Endothelial cell (in vitro differentiated cells): ENCODE results near the gene GRID1. TPM values are rescaled to one million over a fixed set of nuclear protein-coding genes. Genes with fewer than 3 reads are reported as not detected.
A peak's percentile ranks its signal among the peaks of the same experiment; 100 is the strongest.

Source experiments
- DNase-seq: peaks from one replicate; pipeline ENCODE4 v3.0.0; 2021; ENCODE audit warnings: low spot score
- H3K27ac Mint-ChIP-seq: one replicate; pipeline ENCODE4 v1.8.0; 2021; ENCODE audit warnings: mixed read lengths, inconsistent platforms; ENCODE audit not compliant: unreplicated experiment
- H3K27me3 Mint-ChIP-seq: one replicate; pipeline ENCODE4 v1.8.0; 2021; ENCODE audit warnings: mild to moderate bottlenecking, moderate library complexity, mixed read lengths, inconsistent platforms; ENCODE audit not compliant: unreplicated experiment
- H3K36me3 Mint-ChIP-seq: one replicate; pipeline ENCODE4 v1.8.0; 2021; ENCODE audit warnings: mild to moderate bottlenecking, low read depth, mixed read lengths, inconsistent platforms; ENCODE audit not compliant: unreplicated experiment
- H3K4me1 Mint-ChIP-seq: one replicate; pipeline ENCODE4 v1.8.0; 2021; ENCODE audit warnings: mild to moderate bottlenecking, mixed read lengths, inconsistent platforms; ENCODE audit not compliant: unreplicated experiment
- H3K4me3 Mint-ChIP-seq: one replicate; pipeline ENCODE4 v1.8.0; 2021; ENCODE audit warnings: mild to moderate bottlenecking, mixed read lengths, inconsistent platforms; ENCODE audit not compliant: unreplicated experiment
- H3K9me3 Mint-ChIP-seq: one replicate; pipeline ENCODE4 v1.8.0; 2021; ENCODE audit warnings: mixed read lengths, inconsistent platforms; ENCODE audit not compliant: unreplicated experiment
- total RNA-seq: library from RNA; stranded (reverse); fragmentation: NEBNext Ultra II Directional; extraction: Animal tissue kit (Norgen Biotek cat#: 25700); gene quantifications from one replicate; pipeline ENCODE4 v1.2.1, GENCODE V29; 2021; ENCODE audit not compliant: unreplicated experiment
- TF ChIP-seq, protein P1 (sequence below): fragments of 200-600 bp; sonication (generic); IDR thresholded peaks from one replicate; pipeline ENCODE4 v1.5.0; 2021; ENCODE audit warnings: antibody characterized with exemption; ENCODE audit not compliant: unreplicated experiment

The GRID1 gene
- total RNA-seq, 1 donor from 2014 or later, result 0.26 TPM

DNA sequence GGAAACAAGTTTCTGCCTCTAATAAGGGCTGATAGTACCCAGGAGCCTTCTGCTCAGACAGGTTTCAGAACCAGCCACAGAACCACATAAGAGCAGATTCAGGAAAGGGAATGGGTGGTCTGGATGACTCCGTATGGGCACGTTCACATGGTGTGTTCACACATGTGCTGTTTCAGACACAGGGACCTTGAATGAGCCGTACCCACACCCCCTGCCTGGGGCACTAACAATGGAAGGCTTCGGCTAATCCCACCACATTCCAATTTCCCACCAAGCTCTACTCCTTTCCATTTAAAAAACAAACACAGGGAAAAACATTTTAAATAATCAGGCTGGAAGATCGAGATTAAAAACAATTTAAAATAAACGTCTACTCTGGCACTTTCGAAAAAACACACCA lies 217.3 kb downstream of the GRID1 start:
- Mint-ChIP-seq H3K27me3 (peaks cover 11% of the 10 kb centered on the region), H3K36me3 (peaks cover 4% of the 10 kb centered on the region), H3K4me3 (no peak overlapping the region), H3K4me1 (peaks cover 46% of the 10 kb centered on the region), H3K27ac (no peak overlapping the region), H3K9me3 (no peaks in the 10 kb centered on the region)
- DNase-seq, result no peak
- TF ChIP-seq, protein P1, sequence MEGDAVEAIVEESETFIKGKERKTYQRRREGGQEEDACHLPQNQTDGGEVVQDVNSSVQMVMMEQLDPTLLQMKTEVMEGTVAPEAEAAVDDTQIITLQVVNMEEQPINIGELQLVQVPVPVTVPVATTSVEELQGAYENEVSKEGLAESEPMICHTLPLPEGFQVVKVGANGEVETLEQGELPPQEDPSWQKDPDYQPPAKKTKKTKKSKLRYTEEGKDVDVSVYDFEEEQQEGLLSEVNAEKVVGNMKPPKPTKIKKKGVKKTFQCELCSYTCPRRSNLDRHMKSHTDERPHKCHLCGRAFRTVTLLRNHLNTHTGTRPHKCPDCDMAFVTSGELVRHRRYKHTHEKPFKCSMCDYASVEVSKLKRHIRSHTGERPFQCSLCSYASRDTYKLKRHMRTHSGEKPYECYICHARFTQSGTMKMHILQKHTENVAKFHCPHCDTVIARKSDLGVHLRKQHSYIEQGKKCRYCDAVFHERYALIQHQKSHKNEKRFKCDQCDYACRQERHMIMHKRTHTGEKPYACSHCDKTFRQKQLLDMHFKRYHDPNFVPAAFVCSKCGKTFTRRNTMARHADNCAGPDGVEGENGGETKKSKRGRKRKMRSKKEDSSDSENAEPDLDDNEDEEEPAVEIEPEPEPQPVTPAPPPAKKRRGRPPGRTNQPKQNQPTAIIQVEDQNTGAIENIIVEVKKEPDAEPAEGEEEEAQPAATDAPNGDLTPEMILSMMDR, result no peak

DNA sequence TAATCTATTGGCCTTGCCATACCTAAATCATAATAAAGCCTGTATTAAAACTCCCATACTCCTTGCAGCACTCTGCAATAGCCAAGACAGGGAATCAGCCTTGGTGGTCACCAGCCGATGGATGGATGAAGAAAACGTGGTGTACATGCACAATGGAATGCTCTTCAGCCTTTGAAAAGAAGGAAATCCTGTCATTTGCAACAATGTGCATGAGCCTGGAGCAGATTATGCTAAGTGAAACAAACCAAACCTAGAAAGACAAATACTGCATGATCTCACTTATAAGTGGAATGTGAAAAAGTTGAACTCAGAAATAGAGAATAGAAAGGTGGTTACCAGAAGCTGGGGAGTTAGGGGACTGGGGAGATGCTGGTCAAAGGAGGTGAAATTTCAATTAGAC lies 218.5 kb downstream of the GRID1 start:
- H3K36me3 Mint-ChIP-seq, result peaks cover 4% of the 10 kb centered on the region
- H3K4me3 Mint-ChIP-seq, result no peak overlapping the region
- H3K4me1 Mint-ChIP-seq, result peaks cover 46% of the 10 kb centered on the region
- TF ChIP-seq, protein P1, result no peak
- peaks cover 13% of the 10 kb centered on the region for H3K27me3 Mint-ChIP-seq
- H3K9me3 Mint-ChIP-seq, result no peaks in the 10 kb centered on the region
- H3K27ac Mint-ChIP-seq, result peak overlapping the region; percentile 70
- no peak for DNase-seq

DNA sequence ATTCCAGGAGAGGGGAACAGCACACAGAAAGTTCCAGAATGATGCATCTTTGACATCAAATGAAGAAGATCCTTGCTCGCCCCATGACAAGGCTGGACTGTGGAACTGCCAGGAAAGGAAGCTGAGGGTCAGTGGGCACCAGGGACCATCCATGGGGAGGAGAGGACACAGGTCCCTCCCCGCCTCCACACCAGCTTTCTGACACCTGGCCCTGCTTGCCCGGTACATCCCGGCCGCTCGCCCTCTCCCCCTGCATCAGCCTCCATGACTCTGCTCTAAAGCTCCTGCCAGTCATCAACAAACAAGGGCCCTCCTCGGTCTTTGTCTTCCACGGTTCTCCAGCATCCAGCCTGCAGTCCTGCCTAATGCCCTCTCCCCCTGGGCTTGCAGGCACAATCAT lies 222.3 kb downstream of the GRID1 start:
- TF ChIP-seq, protein P1, result no peak
- Mint-ChIP-seq H3K9me3 (no peaks in the 10 kb centered on the region), H3K36me3 (peaks cover 4% of the 10 kb centered on the region), H3K27ac (no peak overlapping the region), H3K4me1 (peaks cover 30% of the 10 kb centered on the region), H3K4me3 (no peak overlapping the region), H3K27me3 (peaks cover 15% of the 10 kb centered on the region)
- DNase-seq, result no peak

DNA sequence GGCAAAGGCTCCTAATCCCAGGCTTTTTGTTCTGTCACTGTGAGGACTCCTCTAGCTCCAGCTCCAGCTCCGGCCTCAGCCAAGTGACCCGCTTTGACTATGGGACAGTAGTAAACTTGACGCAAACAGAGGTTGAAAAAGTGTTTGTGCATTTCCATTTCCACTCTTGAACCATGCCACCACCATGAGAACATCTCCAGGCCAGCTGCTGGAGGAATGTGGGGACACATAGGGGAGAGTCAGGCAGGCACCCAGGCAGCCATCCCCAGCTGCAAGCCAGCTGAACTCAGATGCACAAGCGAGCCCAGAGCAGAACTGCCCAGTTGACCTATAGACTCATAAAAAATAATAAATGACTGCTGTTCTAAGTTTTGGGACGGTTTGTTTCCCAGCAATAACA lies 224.7 kb downstream of the GRID1 start:
- Mint-ChIP-seq H3K9me3 (no peaks in the 10 kb centered on the region), H3K4me1 (peaks cover 9% of the 10 kb centered on the region), H3K27ac (no peak overlapping the region), H3K36me3 (peaks cover 4% of the 10 kb centered on the region), H3K27me3 (peaks cover 12% of the 10 kb centered on the region), H3K4me3 (no peak overlapping the region)
- no peak for DNase-seq
- TF ChIP-seq, protein P1, result no peak

DNA sequence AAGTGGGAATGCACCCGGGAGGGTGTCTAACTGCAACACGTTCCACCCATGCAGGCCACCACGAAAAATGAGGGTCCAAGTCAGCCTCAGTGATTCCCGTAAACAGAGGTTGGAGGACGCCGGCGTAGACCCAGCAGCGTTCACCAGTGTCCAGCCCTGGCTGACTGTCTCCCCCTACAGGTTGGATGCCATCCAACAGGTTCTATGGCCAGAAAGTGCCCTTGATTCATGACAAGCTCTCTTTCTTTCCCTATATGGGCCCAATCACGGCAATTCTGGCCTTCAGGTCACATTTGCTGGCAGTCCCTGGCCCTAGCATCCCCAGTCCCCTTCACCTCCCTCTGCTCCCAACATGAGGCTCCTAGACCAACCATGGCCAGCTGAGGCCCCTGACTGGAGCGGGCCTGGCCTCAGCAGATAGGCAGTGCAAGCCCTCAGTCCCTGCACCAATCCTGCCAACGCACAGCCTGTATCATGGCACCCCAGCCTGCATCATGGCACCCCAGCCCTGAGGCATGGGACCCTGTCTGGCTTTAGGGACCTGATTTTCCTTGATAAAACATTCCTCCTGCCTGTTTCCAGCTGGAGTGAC lies 227.4 kb downstream of the GRID1 start:
- no peaks in the 10 kb centered on the region for H3K4me1 Mint-ChIP-seq
- H3K27me3 Mint-ChIP-seq, result peaks cover 7% of the 10 kb centered on the region
- no peak overlapping the region for H3K4me3 Mint-ChIP-seq
- H3K27ac Mint-ChIP-seq, result no peak overlapping the region
- no peaks in the 10 kb centered on the region for H3K36me3 Mint-ChIP-seq
- TF ChIP-seq, protein P1, result peak; percentile 58
- DNase-seq, result peak; percentile 61
- H3K9me3 Mint-ChIP-seq, result no peaks in the 10 kb centered on the region
